Measurements from ENCODE around the gene OR10H4.

GRCh38 chr19:15922021-15922420, 26.8 kb upstream of the OR10H4 start:
- TF ChIP-seq POLR2A (IDR thresholded peaks at IDR 0.05) (no peak), CTCF (IDR thresholded peaks at IDR 0.05) (no peak)
